B cell (primary cell): ENCODE measurements around the gene IL12RB1. TPM values are rescaled to one million over a fixed set of nuclear protein-coding genes. Genes with fewer than 3 reads are reported as not detected.
A peak's percentile ranks its signal among the peaks of the same experiment; 100 is the strongest.

Experiments used
- ATAC-seq: fragments of 200-7000 bp; cut with Tn5 transposase; one replicate; pipeline ENCODE4 v1.10.0; 2021; ENCODE audit warnings: low read depth, mild to moderate bottlenecking, moderate number of reproducible peaks, moderate library complexity
- CTCF ChIA-PET: fragments of 350-600 bp; sonication (Branson Sonifier 250); formaldehyde crosslinking; loops from one replicate; lab custom pipeline; 2021; ENCODE audit warnings: antibody characterized with exemption, inconsistent platforms; lab: Charles Lee
- POLR2A ChIA-PET: fragments of 350-600 bp; sonication (Branson Sonifier 250); formaldehyde crosslinking; loops from one replicate; lab custom pipeline; 2021; ENCODE audit warnings: antibody characterized with exemption; lab: Charles Lee
- DNase-seq: peaks from one replicate; pipeline ENCODE4 v3.0.0; 2013
- H2AFZ ChIP-seq: 2 replicates; pipeline ENCODE4 v1.6.1; 2012; ENCODE audit warnings: mild to moderate bottlenecking, low read depth, low read length; ENCODE audit not compliant: insufficient read depth, poor library complexity, severe bottlenecking
- H3K27ac ChIP-seq, 2 donors: 1 replicate in 1 of 2; 2 replicates in 1 of 2; pipeline ENCODE4 v1.5.1; 2012 to 2013; ENCODE audit warnings: low read length in 2 of 2, mild to moderate bottlenecking in 2 of 2, moderate library complexity in 1 of 2
- H3K27me3 ChIP-seq, 4 experiments: fragments of 200-600 bp in 1 of 4; sonication (generic) in 1 of 4; replicated peaks in 1 of 4; 1 replicate in 2 of 4; 2 replicates in 2 of 4; pipeline versions ENCODE4 v1.6.1 to v1.7.0; 2013 to 2016; ENCODE audit warnings: low read length in 3 of 4, mild to moderate bottlenecking in 2 of 4, mixed read lengths in 1 of 4, moderate library complexity in 1 of 4; ENCODE audit not compliant: insufficient read depth in 4 of 4, control insufficient read depth in 3 of 4; ENCODE audit errors: control extremely low read depth in 1 of 4
- H3K36me3 ChIP-seq, 2 experiments: replicated peaks in 1 of 2; 1 replicate in 1 of 2; 2 replicates in 1 of 2; pipeline versions ENCODE4 v1.6.1 to v1.7.1; 2013; ENCODE audit warnings: low read length in 1 of 2; ENCODE audit not compliant: insufficient read depth in 2 of 2, control insufficient read depth in 1 of 2; ENCODE audit errors: control extremely low read depth in 1 of 2, extremely low read depth in 1 of 2
- H3K4me1 ChIP-seq, 2 donors: fragments of 200-600 bp in 1 of 2; sonication (generic) in 1 of 2; 1 replicate in 1 of 2; 2 replicates in 1 of 2; pipeline versions ENCODE4 v1.5.1 to v1.6.1; 2013 to 2017; ENCODE audit warnings: low read length in 2 of 2; ENCODE audit not compliant: control insufficient read depth in 2 of 2, insufficient read depth in 2 of 2
- H3K4me2 ChIP-seq: replicated peaks from 2 replicates; pipeline ENCODE3; 2012; ENCODE audit warnings: mild to moderate bottlenecking, low read depth, low read length; ENCODE audit not compliant: poor library complexity, severe bottlenecking
- H3K4me3 ChIP-seq, 5 experiments: fragments of 200-600 bp in 1 of 5; sonication (generic) in 1 of 5; 1 replicate in 3 of 5; 2 replicates in 2 of 5; pipeline versions ENCODE4 v1.5.1 to v1.7.0; 2011 to 2016; ENCODE audit warnings: low read length in 4 of 5, mild to moderate bottlenecking in 4 of 5, low read depth in 2 of 5, control low read depth in 1 of 5, moderate library complexity in 1 of 5; ENCODE audit not compliant: insufficient read depth in 1 of 5; ENCODE audit errors: control extremely low read depth in 1 of 5, extremely low read depth in 1 of 5
- H3K79me2 ChIP-seq: fragments of 200-600 bp; sonication (generic); one replicate; pipeline ENCODE4 v1.6.0; 2016; ENCODE audit warnings: low read length; ENCODE audit not compliant: control insufficient read depth, insufficient read depth
- H3K9ac ChIP-seq: fragments of 200-600 bp; sonication (generic); 2 replicates; pipeline ENCODE4 v1.6.1; 2017; ENCODE audit warnings: mild to moderate bottlenecking, low read length, moderate library complexity
- H3K9me3 ChIP-seq, 3 donors: one replicate each; pipeline versions ENCODE4 v1.6.1 to v1.7.1; 2013; ENCODE audit warnings: low read length in 2 of 3; ENCODE audit not compliant: control insufficient read depth in 2 of 3, insufficient read depth in 1 of 3; ENCODE audit errors: control extremely low read depth in 1 of 3
- H4K20me1 ChIP-seq: 2 replicates; pipeline ENCODE4 v1.6.0; 2012; ENCODE audit warnings: mild to moderate bottlenecking, low read length; ENCODE audit not compliant: insufficient read depth, control insufficient read depth, poor library complexity, severe bottlenecking
- H3K27ac Mint-ChIP-seq: one replicate; pipeline ENCODE4 v1.8.0; 2021; ENCODE audit warnings: mixed read lengths
- H3K27me3 Mint-ChIP-seq: one replicate; pipeline ENCODE4 v1.8.0; 2021; ENCODE audit warnings: mixed read lengths
- H3K4me1 Mint-ChIP-seq: one replicate; pipeline ENCODE4 v1.8.0; 2021; ENCODE audit warnings: mixed read lengths
- H3K4me3 Mint-ChIP-seq: one replicate; pipeline ENCODE4 v1.8.0; 2021; ENCODE audit warnings: mixed read lengths
- H3K9me3 Mint-ChIP-seq: one replicate; pipeline ENCODE4 v1.8.0; 2022; ENCODE audit warnings: mixed read lengths; ENCODE audit not compliant: insufficient read depth
- CTCF ChIP-seq: fragments of 200-600 bp; IDR thresholded peaks from one replicate; pipeline ENCODE4 v1.8.0; 2022; ENCODE audit warnings: antibody characterized with exemption, mild to moderate bottlenecking
- EZH2 ChIP-seq: IDR thresholded peaks from 2 replicates; pipeline ENCODE4 v1.6.1; 2012; ENCODE audit warnings: borderline replicate concordance, low read depth, mild to moderate bottlenecking, moderate library complexity, low read length; ENCODE audit not compliant: insufficient read depth, poor library complexity, severe bottlenecking
- WGBS: methylation state at CpG from one replicate; pipeline ENCODE4 v1.1.5; 2013; ENCODE audit warnings: missing lambda C conversion rate; ENCODE audit not compliant: insufficient coverage; 5-methylcytosine and 5-hydroxymethylcytosine counted together
- intact Hi-C: fragments of 100-400 bp; cut with micrococcal nuclease; formaldehyde crosslinking; loops from one replicate; pipeline ENCODE4 v1.10.0; 2022
- polyA plus RNA-seq: library from polyadenylated mRNA; depleted of rRNA; stranded (reverse); fragments of >200 nt; gene quantifications from 2 replicates; pipeline ENCODE4 v1.2.3, GENCODE V29; 2012
- total RNA-seq, 2 donors: library from RNA; stranded (reverse); fragments of 120-200 nt in 1 of 2; gene quantifications; 1 replicate in 1 of 2; 2 replicates in 1 of 2; pipeline versions ENCODE4 v1.2.3 to v1.2.4, GENCODE V29; 2013 to 2022

The IL12RB1 gene
- total and polyA plus RNA-seq, 2 donors (not counting 1 experiment from before 2014, with no cell fraction given): 18.8 to 24.5 TPM

GRCh38 chr19:18097993-18098890 is 11.5 kb upstream of the IL12RB1 start:
- Histone ChIP-seq H3K27me3 (no peaks in the 10 kb centered on the region), H3K4me1 (peaks cover 13 to 47% of the 10 kb centered on the region in 2 donors), H3K9ac (peak overlapping the region; percentile 71), H2AFZ (peak overlapping the region; percentile 23), H3K4me3 (peak overlapping the region; percentile 71 to 95 (median 91)), H3K36me3 (peaks cover 0 to 13% of the 10 kb centered on the region in 2 experiments), H3K27ac (peak overlapping the region; percentile 82 to 96), H4K20me1 (no peaks in the 10 kb centered on the region), H3K9me3 (peaks cover 0 to 8% (median 0%) of the 10 kb centered on the region in 3 donors), H3K4me2 (peak overlapping the region; percentile 91), H3K79me2 (peaks cover 49% of the 10 kb centered on the region)
- no peaks in the 10 kb centered on the region for H3K27me3 Mint-ChIP-seq
- intact Hi-C loops: loop anchor here (1.0 to 5.0 kb wide), 10 partner anchors 9 to 154 kb away; partner anchors contain the start of genes IFI30 and MPV17L2
- DNase-seq (no peak), ATAC-seq (no peak)
- peaks cover 41% of the 10 kb centered on the region for H3K4me1 Mint-ChIP-seq
- WGBS: 12% methylated on average over 13 of the region's 22 CpGs
- peak overlapping the region; percentile 97 for H3K4me3 Mint-ChIP-seq
- ChIA-PET CTCF (interaction anchor here (0.6 to 3.4 kb wide), 16 partner anchors 8 to 316 kb away, joined by 3 to 22 read pairs (median 4); partner anchors contain the start of gene PIK3R2), POLR2A (interaction anchor here (0.5 to 3.0 kb wide), 21 partner anchors 9 to 250 kb away, joined by 3 to 23 read pairs (median 6); partner anchors contain the start of genes ARRDC2, IL12RB1, JAK3 and PIK3R2)
- H3K27ac Mint-ChIP-seq: peak overlapping the region; percentile 92
- no peaks in the 10 kb centered on the region for H3K9me3 Mint-ChIP-seq
- TF ChIP-seq CTCF (no peak), EZH2 (no peak)
